ENCODE results near the gene PRKACB. TPM values are rescaled to one million over a fixed set of nuclear protein-coding genes. Genes with fewer than 3 reads are reported as not detected.

The PRKACB gene
- total and polyA plus RNA-seq, 5 experiments from 2014 or later = 120 to 194 (median 162) TPM

GRCh38 chr1:84162295-84162694, 18.2 kb downstream of the PRKACB start:
- H3K4me1 Mint-ChIP-seq = peaks cover 32 to 87% (median 68%) of the 10 kb centered on the region in 4 donors
- peak overlapping the region in 9 of 10 donors; percentile 22 to 67 (median 52) for H3K4me3 Mint-ChIP-seq

GRCh38 chr1:84163123-84163931, 19.3 kb downstream of the PRKACB start:
- peaks cover 2 to 6% (median 6%) of the 10 kb centered on the region in 3 donors for H3K36me3 Mint-ChIP-seq
- ATAC-seq = peak in 1 of 2 donors; percentile 36
- no peaks in the 10 kb centered on the region for H3K27me3 Mint-ChIP-seq
- POLR2A ChIA-PET = interaction anchor here (1.1 to 3.3 kb wide), 2 partner anchors 15 to 18 kb away, joined by 4 to 14 read pairs; partner anchors contain the start of gene PRKACB
- H3K4me3 Mint-ChIP-seq = peak overlapping the region; percentile 16 to 74 (median 56)
- H3K27ac Mint-ChIP-seq = peak overlapping the region in 9 of 10 donors; percentile 40 to 84 (median 73)
- peaks cover 0 to 3% (median 0%) of the 10 kb centered on the region in 9 donors for H3K9me3 Mint-ChIP-seq
- peaks cover 30 to 86% (median 68%) of the 10 kb centered on the region in 4 donors for H3K4me1 Mint-ChIP-seq
- no peak for DNase-seq

More at GRCh38 chr1:84162295-84162694, 18.2 kb downstream of the PRKACB start:
- no peaks in the 10 kb centered on the region for H3K27me3 Mint-ChIP-seq
- peaks cover 0 to 4% (median 0%) of the 10 kb centered on the region in 9 donors for H3K9me3 Mint-ChIP-seq
- ATAC-seq = no peak
- POLR2A ChIA-PET = interaction anchor here (3.3 kb wide), 1 partner anchor 17 kb away, joined by 14 read pairs; the partner anchor contains the start of gene PRKACB
- H3K36me3 Mint-ChIP-seq = peaks cover 7 to 14% (median 10%) of the 10 kb centered on the region in 3 donors
- DNase-seq = no peak
- peak overlapping the region in 6 of 10 donors; percentile 46 to 69 (median 58) for H3K27ac Mint-ChIP-seq

GRCh38 chr1:84164161-84164560, 20.1 kb downstream of the PRKACB start:
- Mint-ChIP-seq H3K27ac (peak overlapping the region in 8 of 10 donors; percentile 23 to 81 (median 70)), H3K4me3 (peak overlapping the region; percentile 7 to 72 (median 56)), H3K9me3 (peaks cover 0 to 3% (median 0%) of the 10 kb centered on the region in 9 donors), H3K36me3 (peaks cover 0 to 3% (median 2%) of the 10 kb centered on the region in 3 donors), H3K27me3 (no peaks in the 10 kb centered on the region), H3K4me1 (peaks cover 35 to 86% (median 72%) of the 10 kb centered on the region in 4 donors)
- no peak for DNase-seq
- POLR2A ChIA-PET = interaction anchor here (0.8 to 3.3 kb wide), 3 partner anchors 15 to 23 kb away, joined by 3 to 14 read pairs (median 4); partner anchors contain the start of gene PRKACB
- no peak for ATAC-seq

GRCh38 chr1:84164567-84165021, 20.5 kb downstream of the PRKACB start:
- peak overlapping the region; percentile 7 to 72 (median 56) for H3K4me3 Mint-ChIP-seq
- H3K9me3 Mint-ChIP-seq = peaks cover 0 to 3% (median 0%) of the 10 kb centered on the region in 9 donors
- H3K36me3 Mint-ChIP-seq = peaks cover 0 to 5% (median 2%) of the 10 kb centered on the region in 3 donors
- H3K27me3 Mint-ChIP-seq = no peaks in the 10 kb centered on the region
- ATAC-seq = peak; percentile 46 to 69
- no peak for DNase-seq
- POLR2A ChIA-PET = interaction anchor here (0.6 to 3.3 kb wide), 4 partner anchors 14 to 421 kb away, joined by 3 to 14 read pairs (median 4); partner anchors contain the start of gene PRKACB
- peaks cover 38 to 86% (median 75%) of the 10 kb centered on the region in 4 donors for H3K4me1 Mint-ChIP-seq
- peak overlapping the region in 9 of 10 donors; percentile 9 to 81 (median 63) for H3K27ac Mint-ChIP-seq

- Mint-ChIP-seq H3K9me3 (peaks cover 0 to 3% (median 0%) of the 10 kb centered on the region in 9 donors), H3K4me3 (peak overlapping the region in 8 of 10 donors; percentile 16 to 55 (median 28)), H3K27ac (peak overlapping the region in 1 of 10 donors; percentile 71), H3K27me3 (no peaks in the 10 kb centered on the region), H3K4me1 (peaks cover 42 to 87% (median 77%) of the 10 kb centered on the region in 4 donors), H3K36me3 (peaks cover 0 to 5% (median 2%) of the 10 kb centered on the region in 3 donors)
- DNase-seq (no peak), ATAC-seq (no peak)
- POLR2A ChIA-PET = interaction anchor here (3.3 kb wide), 1 partner anchor 20 kb away, joined by 14 read pairs; the partner anchor contains the start of gene PRKACB
Measured at GRCh38 chr1:84165601-84166000, 21.5 kb downstream of the PRKACB start.

- DNase-seq = no peak
- no peak for ATAC-seq
- H3K4me3 Mint-ChIP-seq = peak overlapping the region in 9 of 10 donors; percentile 4 to 48 (median 26)
- H3K36me3 Mint-ChIP-seq = peaks cover 0 to 5% (median 4%) of the 10 kb centered on the region in 3 donors
- POLR2A ChIA-PET = no interaction called here
- H3K4me1 Mint-ChIP-seq = peaks cover 40 to 88% (median 78%) of the 10 kb centered on the region in 4 donors
- peak overlapping the region in 6 of 10 donors; percentile 1 to 67 (median 28) for H3K27ac Mint-ChIP-seq
- H3K9me3 Mint-ChIP-seq = peaks cover 0 to 3% (median 0%) of the 10 kb centered on the region in 9 donors
- H3K27me3 Mint-ChIP-seq = no peaks in the 10 kb centered on the region
Measured at GRCh38 chr1:84166797-84167196, 22.7 kb downstream of the PRKACB start.

GRCh38 chr1:84168783-84169182, 24.7 kb downstream of the PRKACB start:
- Mint-ChIP-seq H3K36me3 (peaks cover 0 to 8% (median 2%) of the 10 kb centered on the region in 3 donors), H3K9me3 (no peaks in the 10 kb centered on the region), H3K27me3 (no peaks in the 10 kb centered on the region), H3K4me3 (peak overlapping the region in 3 of 10 donors; percentile 1 to 15 (median 2)), H3K27ac (peak overlapping the region in 6 of 10 donors; percentile 15 to 67 (median 34)), H3K4me1 (peaks cover 31 to 85% (median 73%) of the 10 kb centered on the region in 4 donors)
- ATAC-seq (no peak), DNase-seq (no peak)
- POLR2A ChIA-PET = no interaction called here

- Mint-ChIP-seq H3K27ac (peak overlapping the region in 5 of 10 donors; percentile 33 to 51 (median 48)), H3K4me1 (peaks cover 36 to 84% (median 71%) of the 10 kb centered on the region in 4 donors), H3K9me3 (no peaks in the 10 kb centered on the region), H3K27me3 (no peaks in the 10 kb centered on the region), H3K36me3 (peaks cover 0 to 13% (median 2%) of the 10 kb centered on the region in 3 donors), H3K4me3 (peak overlapping the region in 2 of 10 donors; percentile 6 to 12)
- no peak for ATAC-seq
- POLR2A ChIA-PET = no interaction called here
- DNase-seq = no peak
Measured at GRCh38 chr1:84170171-84170570, 26.1 kb downstream of the PRKACB start.

- Mint-ChIP-seq H3K27ac (peak overlapping the region in 1 of 10 donors; percentile 13), H3K4me1 (peaks cover 36 to 84% (median 73%) of the 10 kb centered on the region in 4 donors)
- POLR2A ChIA-PET = no interaction called here
Measured at GRCh38 chr1:84171481-84171880, 27.4 kb downstream of the PRKACB start.

GRCh38 chr1:84174051-84174556, 30.0 kb downstream of the PRKACB start:
- Mint-ChIP-seq H3K27me3 (no peaks in the 10 kb centered on the region), H3K27ac (peak overlapping the region; percentile 4 to 36 (median 16)), H3K36me3 (peaks cover 0 to 13% (median 2%) of the 10 kb centered on the region in 3 donors), H3K4me3 (peak overlapping the region in 8 of 10 donors; percentile 1 to 59 (median 33)), H3K9me3 (no peaks in the 10 kb centered on the region), H3K4me1 (peaks cover 27 to 71% (median 57%) of the 10 kb centered on the region in 4 donors)
- no peak for DNase-seq
- ATAC-seq = peak in 1 of 2 donors; percentile 25
- POLR2A ChIA-PET = no interaction called here

More at GRCh38 chr1:84171481-84171880, 27.4 kb downstream of the PRKACB start:
- no peak for ATAC-seq
- H3K27me3 Mint-ChIP-seq = no peaks in the 10 kb centered on the region
- no peaks in the 10 kb centered on the region for H3K9me3 Mint-ChIP-seq
- peak overlapping the region in 1 of 10 donors; percentile 12 for H3K4me3 Mint-ChIP-seq
- DNase-seq = no peak
- peaks cover 0 to 13% (median 2%) of the 10 kb centered on the region in 3 donors for H3K36me3 Mint-ChIP-seq

- Mint-ChIP-seq H3K4me1 (peaks cover 6 to 23% (median 18%) of the 10 kb centered on the region in 4 donors), H3K36me3 (peaks cover 11 to 53% (median 22%) of the 10 kb centered on the region in 3 donors), H3K9me3 (peaks cover 0 to 3% (median 0%) of the 10 kb centered on the region in 9 donors), H3K27me3 (no peaks in the 10 kb centered on the region), H3K4me3 (no peak overlapping the region), H3K27ac (peak overlapping the region in 6 of 10 donors; percentile 23 to 55 (median 32))
- DNase-seq (no peak), ATAC-seq (no peak)
- POLR2A ChIA-PET = interaction anchor here (2.0 kb wide), 1 partner anchor 38 kb away, joined by 5 read pairs; the partner anchor contains the start of gene PRKACB
Measured at GRCh38 chr1:84181350-84182005, 37.4 kb downstream of the PRKACB start.

Measured in naive thymus-derived CD8-positive, alpha-beta T cell (primary cell).